IPS DF 4.7 (cell line): ENCODE results near the gene HMGCS2.

Source experiments
- DNase-seq: peaks from one replicate; pipeline ENCODE4 v3.0.0-alpha.2; 2013; ENCODE audit warnings: low spot score; ENCODE audit errors: extremely low read depth

HMGCS2 gene

GRCh38 chr1:119768778-119769177 lies at the start of gene HMGCS2:
TSS of gene HMGCS2 (minus strand) at chr1:119768905. CDS start at chr1:119768844, 61 bp downstream.
- DNase-seq: no peak

- DNase-seq: no peak
Observed at GRCh38 chr1:119818181-119818580, 49.5 kb upstream of the HMGCS2 start.

GRCh38 chr1:119816407-119816806 lies 47.7 kb upstream of the HMGCS2 start:
- no peak for DNase-seq

GRCh38 chr1:119815928-119816327 lies 47.2 kb upstream of the HMGCS2 start:
- no peak for DNase-seq

GRCh38 chr1:119815361-119815760 lies 46.7 kb upstream of the HMGCS2 start:
- no peak for DNase-seq

- no peak for DNase-seq
Observed at GRCh38 chr1:119814288-119814687, 45.6 kb upstream of the HMGCS2 start.

- DNase-seq: no peak
Observed at GRCh38 chr1:119811985-119812557, 43.4 kb upstream of the HMGCS2 start.

- no peak for DNase-seq
Observed at GRCh38 chr1:119811387-119811786, 42.7 kb upstream of the HMGCS2 start, which contains the start of gene REG4. TSS of gene REG4 (minus strand) at chr1:119811460. CDS start at chr1:119808769, 2,691 bp downstream.

GRCh38 chr1:119808972-119809550 lies 40.4 kb upstream of the HMGCS2 start:
- no peak for DNase-seq

GRCh38 chr1:119808491-119808890 lies 39.8 kb upstream of the HMGCS2 start:
- no peak for DNase-seq

GRCh38 chr1:119806489-119806888 lies 37.8 kb upstream of the HMGCS2 start:
- no peak for DNase-seq

GRCh38 chr1:119805746-119806145 lies 37.0 kb upstream of the HMGCS2 start:
- no peak for DNase-seq

- DNase-seq: no peak
Observed at GRCh38 chr1:119805247-119805646, 36.5 kb upstream of the HMGCS2 start.

- no peak for DNase-seq
Observed at GRCh38 chr1:119799599-119800177, 31.0 kb upstream of the HMGCS2 start.

GRCh38 chr1:119799003-119799402 lies 30.3 kb upstream of the HMGCS2 start:
- DNase-seq: no peak

- DNase-seq: no peak
Observed at GRCh38 chr1:119797606-119798005, 28.9 kb upstream of the HMGCS2 start.

- DNase-seq: no peak
Observed at GRCh38 chr1:119797162-119797561, 28.5 kb upstream of the HMGCS2 start.

- no peak for DNase-seq
Observed at GRCh38 chr1:119795261-119796200, 26.8 kb upstream of the HMGCS2 start.

- no peak for DNase-seq
Observed at GRCh38 chr1:119794876-119795240, 26.2 kb upstream of the HMGCS2 start.

GRCh38 chr1:119794230-119794875 lies 25.6 kb upstream of the HMGCS2 start:
- DNase-seq: no peak

- DNase-seq: no peak
Observed at GRCh38 chr1:119791377-119791776, 22.7 kb upstream of the HMGCS2 start.
